H7 (cell line): Measurements from ENCODE around the gene CTAGE4. TPM values are rescaled to one million over a fixed set of nuclear protein-coding genes. Genes with fewer than 3 reads are reported as not detected.
"Not testable (repeated sequence)": the region's sequence is repeated elsewhere in the genome, so short reads cannot be mapped to it uniquely, and the experiment has no call there.

Source experiments
- DNase-seq: peaks from one replicate; pipeline ENCODE4 v3.0.0; 2012
- H3K27me3 ChIP-seq: 2 replicates; pipeline ENCODE4 v1.6.0; 2011; ENCODE audit warnings: mild to moderate bottlenecking, low read length; ENCODE audit not compliant: control insufficient read depth, insufficient read depth
- H3K36me3 ChIP-seq: replicated peaks from 2 replicates; pipeline ENCODE4 v1.5.1; 2011; ENCODE audit warnings: low read length; ENCODE audit not compliant: control insufficient read depth, insufficient read depth
- H3K4me3 ChIP-seq: 2 replicates; pipeline ENCODE4 v1.5.1; 2011; ENCODE audit warnings: low read depth, mild to moderate bottlenecking, control low read depth, low read length, moderate library complexity; ENCODE audit not compliant: insufficient read depth
- total RNA-seq: library from RNA; depleted of rRNA; stranded (reverse); fragments of >200 nt; shearing (Covaris generic); gene quantifications from 2 replicates; pipeline ENCODE4 v1.2.3, GENCODE V29; 2014; rRNA removed

Gene CTAGE4, protein sequence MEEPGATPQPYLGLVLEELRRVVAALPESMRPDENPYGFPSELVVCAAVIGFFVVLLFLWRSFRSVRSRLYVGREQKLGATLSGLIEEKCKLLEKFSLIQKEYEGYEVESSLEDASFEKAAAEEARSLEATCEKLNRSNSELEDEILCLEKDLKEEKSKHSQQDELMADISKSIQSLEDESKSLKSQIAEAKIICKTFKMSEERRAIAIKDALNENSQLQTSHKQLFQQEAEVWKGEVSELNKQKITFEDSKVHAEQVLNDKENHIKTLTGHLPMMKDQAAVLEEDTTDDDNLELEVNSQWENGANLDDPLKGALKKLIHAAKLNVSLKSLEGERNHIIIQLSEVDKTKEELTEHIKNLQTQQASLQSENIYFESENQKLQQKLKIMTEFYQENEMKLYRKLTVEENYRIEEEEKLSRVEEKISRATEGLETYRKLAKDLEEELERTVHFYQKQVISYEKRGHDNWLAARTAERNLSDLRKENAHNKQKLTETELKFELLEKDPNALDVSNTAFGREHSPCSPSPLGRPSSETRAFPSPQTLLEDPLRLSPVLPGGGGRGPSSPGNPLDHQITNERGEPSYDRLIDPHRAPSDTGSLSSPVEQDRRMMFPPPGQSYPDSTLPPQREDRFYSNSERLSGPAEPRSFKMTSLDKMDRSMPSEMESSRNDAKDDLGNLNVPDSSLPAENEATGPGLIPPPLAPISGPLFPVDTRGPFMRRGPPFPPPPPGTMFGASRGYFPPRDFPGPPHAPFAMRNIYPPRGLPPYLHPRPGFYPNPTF
- total RNA-seq = 4.9 and 7.5 TPM in 2 replicates

DNA sequence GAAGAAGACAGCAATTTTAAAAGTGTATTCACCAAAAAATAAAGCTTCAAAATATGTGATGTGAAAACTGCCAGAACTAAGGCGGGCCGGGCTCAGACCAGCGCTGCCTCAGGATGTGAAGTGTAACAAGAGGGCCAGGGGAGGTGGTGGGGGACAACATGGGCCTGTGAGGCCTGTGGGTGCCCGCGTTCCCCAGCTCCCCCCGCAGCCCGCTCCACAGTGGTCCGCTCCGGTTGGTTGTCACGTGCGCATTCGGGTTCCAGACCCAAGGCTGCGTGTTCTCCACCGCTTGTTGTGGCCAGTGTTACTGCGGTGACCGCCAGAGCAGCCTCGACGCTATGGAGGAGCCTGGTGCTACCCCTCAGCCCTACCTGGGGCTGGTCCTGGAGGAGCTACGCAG lies at the start of gene CTAGE4:
Gene CTAGE4 (plus strand): TSS at position 301 of the 400 bp plus-strand sequence. CDS start 38 bp downstream, at position 339.
- H3K4me3 ChIP-seq, DNase-seq, H3K36me3 ChIP-seq, H3K27me3 ChIP-seq: not testable (repeated sequence)

DNA sequence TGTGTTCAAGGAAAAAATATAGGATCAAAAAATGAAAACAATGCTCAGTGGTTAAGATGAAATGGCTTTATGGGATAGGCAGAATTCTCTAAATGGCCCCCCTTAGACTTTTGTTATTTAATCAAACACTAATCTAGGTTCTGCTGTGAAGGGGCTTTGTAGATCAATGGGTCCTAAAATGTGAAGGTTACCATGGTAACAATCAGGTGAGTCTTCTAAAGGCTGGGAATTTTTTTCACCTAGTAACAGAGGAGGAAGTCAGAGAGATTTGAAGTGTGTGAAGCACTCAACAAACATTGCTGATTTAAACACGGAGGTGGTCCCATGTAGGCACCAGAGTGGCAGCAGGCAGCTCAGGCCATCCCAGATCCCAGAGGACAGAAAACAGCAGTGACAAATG lies 49.1 kb upstream of the CTAGE4 start:
- Histone ChIP-seq H3K4me3 (no peak overlapping the region), H3K36me3 (no peaks in the 10 kb centered on the region), H3K27me3 (no peaks in the 10 kb centered on the region)
- peak; percentile 5 for DNase-seq

DNA sequence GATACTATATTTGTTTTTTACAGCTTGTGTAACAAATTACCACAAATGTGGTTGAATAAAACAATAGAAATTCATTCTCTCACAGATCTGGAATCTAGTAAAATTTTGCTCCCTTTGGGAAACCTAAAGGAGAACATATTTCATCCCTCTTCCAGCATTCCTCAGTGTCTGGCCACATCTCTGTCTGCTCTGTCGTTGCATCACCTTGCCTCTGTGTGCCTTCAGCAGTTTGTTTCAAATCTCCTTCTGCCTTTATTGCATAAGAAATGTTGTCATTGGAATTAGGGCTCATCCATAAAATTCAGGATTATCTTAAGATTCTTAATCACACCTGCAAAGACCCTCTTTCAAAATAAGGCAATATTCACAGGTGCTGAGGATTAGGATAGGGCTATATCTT lies 45.8 kb upstream of the CTAGE4 start:
- no peaks in the 10 kb centered on the region for H3K27me3 ChIP-seq
- no peaks in the 10 kb centered on the region for H3K36me3 ChIP-seq
- no peak overlapping the region for H3K4me3 ChIP-seq
- no peak for DNase-seq

DNA sequence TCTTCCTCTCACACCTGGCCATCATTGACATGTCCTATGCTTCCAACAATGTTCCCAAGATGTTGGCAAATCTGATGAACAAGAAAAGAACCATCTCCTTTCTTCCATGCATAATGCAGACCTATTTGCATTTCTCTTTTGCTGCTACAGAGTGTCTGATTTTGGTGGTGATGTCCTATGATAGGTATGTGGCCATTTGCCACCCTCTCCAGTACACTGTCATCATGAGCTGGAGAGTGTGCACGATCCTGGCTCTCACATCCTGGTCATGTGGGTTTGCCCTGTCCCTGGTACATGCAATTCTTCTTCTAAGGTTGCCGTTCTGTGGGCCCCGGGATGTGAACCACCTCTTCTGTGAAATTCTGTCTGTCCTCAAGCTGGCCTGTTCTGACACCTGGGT lies 41.1 kb upstream of the CTAGE4 start:
- DNase-seq = no peak
- no peaks in the 10 kb centered on the region for H3K36me3 ChIP-seq
- H3K4me3 ChIP-seq = no peak overlapping the region
- no peaks in the 10 kb centered on the region for H3K27me3 ChIP-seq

DNA sequence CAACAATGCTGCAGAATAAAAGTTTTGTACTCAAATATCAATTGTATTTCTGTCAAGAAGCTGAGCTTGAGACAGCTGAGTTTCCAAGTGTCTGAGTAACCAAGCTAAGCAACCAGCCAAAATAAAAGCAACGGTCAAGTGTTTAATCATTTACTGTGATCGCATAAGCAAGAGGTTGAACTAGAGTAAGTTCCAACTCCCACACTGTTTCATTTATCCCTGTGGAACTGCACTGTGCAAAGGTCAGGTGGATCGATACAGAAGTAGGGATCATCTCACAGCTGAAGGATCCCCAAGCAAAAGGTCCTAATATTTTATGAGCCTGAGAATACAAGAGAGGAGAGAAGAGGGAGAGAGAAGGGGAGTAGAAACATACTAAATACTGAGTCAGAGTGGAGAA lies 38.8 kb upstream of the CTAGE4 start:
- no peaks in the 10 kb centered on the region for H3K27me3 ChIP-seq
- no peaks in the 10 kb centered on the region for H3K36me3 ChIP-seq
- DNase-seq = no peak
- H3K4me3 ChIP-seq = no peak overlapping the region

DNA sequence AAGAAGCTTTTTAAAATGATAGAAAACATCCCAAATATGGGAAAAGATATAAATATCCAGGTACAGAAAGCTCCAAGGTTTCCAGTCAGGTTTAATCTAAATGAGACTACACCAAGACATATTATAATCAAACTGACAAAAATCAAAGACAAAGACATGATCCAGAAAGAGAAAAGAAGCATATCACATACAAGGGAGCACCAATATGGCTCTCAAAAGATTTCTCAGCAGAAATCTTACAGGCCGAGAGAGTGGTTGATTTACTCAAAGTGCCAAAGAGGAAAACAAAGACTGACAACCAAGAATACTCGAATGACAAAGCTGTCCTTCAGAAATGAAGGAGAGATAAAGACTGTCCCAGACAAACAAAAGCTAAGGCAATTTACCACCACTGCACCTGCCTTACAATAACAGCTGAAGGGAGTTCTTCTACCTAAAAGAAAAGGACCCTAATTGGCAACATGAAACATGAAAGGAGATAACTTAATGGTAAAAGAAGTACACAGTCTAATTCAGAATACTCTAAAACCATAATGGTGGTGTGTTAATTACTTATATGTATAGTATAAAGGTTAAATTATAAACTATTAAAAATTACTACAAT lies 34.9 kb upstream of the CTAGE4 start:
- DNase-seq = no peak
- Histone ChIP-seq H3K4me3 (no peak overlapping the region), H3K27me3 (no peaks in the 10 kb centered on the region)

DNA sequence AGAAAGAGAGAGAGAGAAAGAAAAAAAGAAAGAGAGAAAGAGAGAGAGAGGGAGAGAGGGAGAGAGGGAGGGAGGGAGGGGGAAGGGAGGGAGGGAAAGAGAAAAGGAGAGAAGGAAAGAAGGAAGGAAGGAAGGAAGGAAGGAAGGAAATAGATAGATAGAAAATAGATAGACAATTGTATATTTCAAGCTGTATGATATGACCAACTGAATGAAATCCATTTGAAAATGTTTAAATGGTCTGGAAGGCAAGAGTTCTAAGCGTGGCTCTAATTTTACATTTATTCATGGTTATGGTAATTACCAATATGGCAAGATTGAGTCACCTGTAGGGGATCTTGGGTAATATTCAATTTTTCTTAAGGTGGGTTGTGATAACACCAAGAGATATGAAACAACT lies 24.4 kb upstream of the CTAGE4 start:
- no peaks in the 10 kb centered on the region for H3K36me3 ChIP-seq
- no peak for DNase-seq
- no peaks in the 10 kb centered on the region for H3K27me3 ChIP-seq
- H3K4me3 ChIP-seq = no peak overlapping the region

More for the DNA sequence above, 34.9 kb upstream of the CTAGE4 start:
- H3K36me3 ChIP-seq = no peaks in the 10 kb centered on the region

DNA sequence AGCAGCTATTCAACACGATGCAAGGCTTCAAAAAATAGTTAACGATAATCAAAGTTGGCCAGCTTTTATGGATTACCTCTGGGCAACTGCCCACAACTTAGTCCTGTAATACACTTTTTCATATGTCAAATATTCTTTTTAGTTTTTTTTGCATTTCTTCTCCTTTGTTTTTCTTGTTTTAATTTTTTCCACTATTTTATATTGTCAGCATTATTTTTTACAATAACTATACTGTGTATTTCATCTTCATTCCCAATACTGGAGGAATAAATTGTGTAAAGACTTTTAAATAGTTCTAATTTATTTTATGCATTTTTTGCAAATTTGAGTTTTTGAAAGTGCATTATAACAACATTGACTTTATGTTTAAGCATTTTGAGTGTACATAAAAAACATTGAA lies 18.5 kb upstream of the CTAGE4 start:
- H3K4me3 ChIP-seq = no peak overlapping the region
- no peaks in the 10 kb centered on the region for H3K27me3 ChIP-seq
- H3K36me3 ChIP-seq = no peaks in the 10 kb centered on the region
- DNase-seq = no peak

DNA sequence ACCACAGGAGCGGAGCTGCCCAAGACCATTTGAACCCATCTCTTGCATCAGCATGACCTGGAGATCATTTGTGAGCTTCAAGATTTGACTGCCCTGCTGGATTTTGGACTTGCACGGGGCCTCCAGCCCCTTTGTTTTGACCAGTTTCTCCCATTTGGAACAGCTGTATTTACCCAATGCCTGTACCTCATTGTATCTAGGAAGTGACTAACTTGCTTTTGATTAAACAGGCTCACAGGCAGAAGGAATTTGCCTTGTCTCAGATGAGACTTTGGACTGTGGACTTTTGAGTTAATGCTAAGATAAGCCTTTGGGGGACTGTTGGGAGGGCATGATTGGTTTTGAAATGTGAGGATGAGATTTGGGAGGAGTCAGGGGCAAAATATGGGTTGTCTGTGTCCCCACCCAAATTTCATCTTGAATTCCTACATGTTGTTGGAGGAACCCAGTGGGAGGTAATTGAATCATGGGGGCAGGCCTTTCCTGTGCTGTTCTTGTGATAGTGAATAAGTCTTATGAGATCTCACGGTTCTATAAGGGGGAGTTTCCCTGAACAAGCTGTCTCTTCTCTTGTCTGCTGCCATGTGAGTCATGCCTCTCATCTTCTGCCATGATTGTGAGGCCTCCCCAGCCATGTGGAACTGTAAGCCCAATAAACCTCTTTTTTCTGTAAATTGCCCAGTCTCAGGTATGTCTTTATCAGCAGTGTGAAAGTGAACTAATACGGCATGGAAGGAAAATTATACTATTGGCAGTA lies 11.5 kb upstream of the CTAGE4 start:
- H3K27me3 ChIP-seq, H3K36me3 ChIP-seq, DNase-seq, H3K4me3 ChIP-seq: not testable (repeated sequence)

DNA sequence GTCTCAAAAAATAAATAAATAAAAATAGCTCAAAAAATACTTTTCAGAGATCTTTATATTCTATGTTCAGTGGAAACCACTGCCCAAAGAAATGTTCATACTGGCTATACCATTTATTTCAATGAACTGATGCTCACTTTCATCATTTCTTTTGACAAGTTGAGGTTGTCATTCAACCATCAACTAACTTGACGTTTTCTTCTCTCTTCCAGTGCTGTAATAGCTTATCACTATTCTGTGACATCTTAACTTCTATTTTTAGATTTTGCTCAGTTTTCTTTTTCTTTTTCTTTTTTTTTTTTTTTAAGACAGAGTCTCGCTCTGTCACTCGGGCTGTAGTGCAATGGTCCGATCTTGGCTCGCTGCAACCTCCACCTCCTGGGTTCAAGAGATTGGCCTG lies 8.7 kb upstream of the CTAGE4 start:
- H3K4me3 ChIP-seq = no peak overlapping the region
- no peak for DNase-seq
- H3K36me3 ChIP-seq = no peaks in the 10 kb centered on the region
- H3K27me3 ChIP-seq = no peaks in the 10 kb centered on the region

DNA sequence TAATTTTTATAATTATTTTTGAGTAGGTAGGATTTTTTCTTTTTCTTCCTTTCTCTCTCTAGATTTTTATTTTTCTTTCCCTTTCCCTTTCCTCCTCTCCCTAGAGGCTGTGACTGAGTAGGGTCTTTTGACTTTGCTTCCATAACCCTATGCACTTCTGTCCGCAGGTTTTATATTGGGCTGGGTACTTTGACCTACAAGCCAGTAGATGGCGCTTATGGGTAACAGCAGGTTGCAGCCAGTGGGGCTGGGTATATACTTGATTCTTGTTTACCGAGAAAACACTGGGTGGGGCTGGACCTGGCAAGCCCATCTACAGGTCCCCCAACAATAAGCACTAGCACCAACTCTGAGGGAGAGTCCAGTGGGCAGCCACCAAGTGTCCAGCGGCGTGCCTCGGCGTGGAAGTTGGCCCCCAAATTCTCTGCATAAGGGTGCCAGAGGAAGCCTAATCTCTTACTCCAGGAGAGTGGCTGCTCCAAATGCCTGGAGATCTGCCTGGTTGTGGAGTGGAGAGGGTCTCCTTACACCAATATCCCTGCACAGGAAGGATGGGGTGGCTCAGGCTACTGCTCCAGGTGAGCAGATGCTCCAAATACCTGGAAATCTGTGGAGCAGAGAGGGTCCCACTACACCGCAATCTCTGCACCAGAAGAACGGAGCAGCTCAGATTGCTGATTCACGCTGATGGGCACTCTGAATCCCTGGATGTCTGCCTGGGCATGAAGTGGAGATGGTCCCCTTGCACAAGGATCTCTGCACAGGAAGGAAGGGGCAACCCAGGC lies 4.7 kb upstream of the CTAGE4 start:
- not testable (repeated sequence) for H3K36me3 ChIP-seq, DNase-seq, H3K4me3 ChIP-seq

DNA sequence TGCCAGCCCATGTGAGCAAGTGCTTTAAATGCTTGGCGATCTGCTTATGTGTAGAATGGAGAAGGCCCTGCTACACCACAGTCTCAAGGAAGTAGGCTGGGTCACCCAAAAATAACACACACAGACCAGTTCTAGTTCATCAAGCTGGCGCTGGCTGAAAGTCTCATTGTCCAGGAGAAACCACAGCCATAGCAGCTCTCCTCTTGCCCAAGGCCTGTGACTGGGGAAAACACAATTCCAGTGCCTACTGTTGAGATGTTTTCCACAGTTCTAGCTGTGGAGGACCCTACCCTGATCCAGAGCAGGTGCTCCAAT lies 4.1 kb upstream of the CTAGE4 start:
- not testable (repeated sequence) for H3K4me3 ChIP-seq, DNase-seq, H3K27me3 ChIP-seq, H3K36me3 ChIP-seq

More for the DNA sequence above, 4.7 kb upstream of the CTAGE4 start:
- H3K27me3 ChIP-seq = not testable (repeated sequence)

DNA sequence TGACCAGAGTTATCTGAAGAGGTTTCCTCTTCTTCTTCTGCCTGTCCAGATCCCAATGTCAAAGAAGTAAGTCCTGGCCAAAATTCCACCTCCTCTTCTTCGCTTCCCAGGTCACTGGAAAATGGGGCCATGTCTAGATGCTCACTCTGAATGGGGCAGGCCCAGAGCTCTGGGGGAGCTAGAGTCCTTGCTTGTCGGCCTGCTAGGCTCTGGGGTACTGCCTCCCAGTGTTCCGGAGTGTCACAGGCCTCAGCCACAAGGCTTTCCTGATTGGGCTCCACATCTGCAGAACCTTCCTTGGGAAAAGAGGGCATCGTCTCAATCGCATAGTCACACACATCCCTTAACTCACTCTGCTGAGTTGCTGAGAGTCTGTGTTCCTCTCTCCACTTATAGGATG lies 4.6 kb downstream of the CTAGE4 start:
- H3K36me3 ChIP-seq, H3K27me3 ChIP-seq, H3K4me3 ChIP-seq, DNase-seq: not testable (repeated sequence)
